Endothelial cell of umbilical vein (primary cell): ENCODE results near the gene MAP4K3.

ENCODE experiments used
- CTCF ChIP-seq, 2 donors: IDR thresholded peaks; 1 replicate in 1 of 2; 2 replicates in 1 of 2; pipeline ENCODE4 v1.5.1; 2011; ENCODE audit warnings: low read length in 2 of 2, mild to moderate bottlenecking in 2 of 2, moderate library complexity in 2 of 2, control low read depth in 1 of 2, inconsistent platforms in 1 of 2, low read depth in 1 of 2; ENCODE audit not compliant: insufficient read depth in 1 of 2; ENCODE audit errors: extremely low read depth in 1 of 2
- EZH2 ChIP-seq: IDR thresholded peaks from 2 replicates; pipeline ENCODE4 v1.6.1; 2012; ENCODE audit warnings: borderline replicate concordance, low read depth, mild to moderate bottlenecking, moderate library complexity, low read length, inconsistent platforms; ENCODE audit not compliant: severe bottlenecking
- POLR2A ChIP-seq: IDR thresholded peaks from 2 replicates; pipeline ENCODE4 v1.6.1; 2012; ENCODE audit warnings: low read depth, mild to moderate bottlenecking, control low read depth, low read length
- POLR2AphosphoS5 ChIP-seq: IDR thresholded peaks from 2 replicates; pipeline ENCODE4 v1.6.1; 2012; ENCODE audit warnings: low read depth, mild to moderate bottlenecking, control low read depth, low read length, moderate library complexity; ENCODE audit not compliant: insufficient read depth
- TF ChIP-seq, protein P1 (sequence below): IDR thresholded peaks from 2 replicates; pipeline ENCODE4 v1.6.1; 2011; ENCODE audit not compliant: insufficient read depth, insufficient read length

GRCh38 chr2:39289609-39290008 is 147.5 kb downstream of the MAP4K3 start:
- TF ChIP-seq, protein P1, sequence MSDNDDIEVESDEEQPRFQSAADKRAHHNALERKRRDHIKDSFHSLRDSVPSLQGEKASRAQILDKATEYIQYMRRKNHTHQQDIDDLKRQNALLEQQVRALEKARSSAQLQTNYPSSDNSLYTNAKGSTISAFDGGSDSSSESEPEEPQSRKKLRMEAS: no peak
- no peak for TF ChIP-seq CTCF (IDR thresholded peaks at IDR 0.05; ENCODE audit: extremely low read depth in 1 of 2, insufficient read depth in 1 of 2, low read depth in 1 of 2, low read length in 2 of 2)
- TF ChIP-seq POLR2A: no peak
- no peak for TF ChIP-seq EZH2
- no peak for TF ChIP-seq POLR2AphosphoS5
